ENCODE measurements around the gene PEPD.

The PEPD gene

DNA sequence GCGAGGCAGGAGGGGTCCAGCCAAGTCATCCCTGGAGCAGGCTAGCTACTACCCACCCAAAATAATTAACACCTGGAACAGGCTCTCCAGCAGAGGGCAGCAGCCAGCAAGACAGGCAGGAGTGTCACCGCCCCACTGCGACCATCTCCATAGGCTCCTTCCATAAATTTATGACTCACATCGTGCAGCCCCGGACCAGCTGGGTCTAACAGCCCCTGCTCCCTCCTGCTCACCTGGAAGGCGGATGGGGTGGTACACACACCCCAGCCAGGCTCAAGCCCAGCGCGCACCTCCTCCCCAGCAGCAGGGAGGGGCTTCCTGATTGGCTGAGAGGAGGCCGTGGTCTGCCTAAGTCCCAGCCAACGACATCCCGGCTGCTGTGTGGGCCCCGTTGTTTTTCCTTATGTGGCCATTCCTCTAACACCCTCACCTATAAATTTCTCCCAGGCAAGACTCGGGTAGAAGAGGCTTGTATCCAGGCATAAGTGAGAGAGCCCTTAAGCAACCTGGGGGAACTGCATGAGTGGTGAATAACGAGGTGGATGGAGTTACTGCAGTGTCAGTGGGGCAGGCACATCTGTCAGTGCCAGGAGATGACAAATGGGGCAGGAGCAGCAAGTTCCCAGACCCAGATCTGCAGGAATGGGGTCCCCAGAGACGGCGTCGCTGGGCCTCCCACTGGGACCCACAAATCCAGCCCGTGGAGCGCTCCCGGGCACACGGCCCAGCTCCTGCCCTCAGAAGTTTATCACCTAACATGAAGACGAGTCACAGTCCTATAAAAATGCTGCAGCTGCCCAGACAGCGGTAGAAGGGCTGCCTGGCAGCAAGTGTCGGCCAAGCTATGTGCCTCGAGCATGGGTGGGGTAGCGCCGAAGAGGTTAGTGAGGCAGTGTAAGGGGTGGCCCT, 105.0 kb downstream of the PEPD start:
- peak; percentile 63 to 79 for DNase-seq
- TF ChIP-seq POLR2A (IDR thresholded peaks at IDR 0.05; ENCODE audit: low read length) (no peak), GATA1 (IDR thresholded peaks at IDR 0.05; ENCODE audit: low read depth, low read length) (no peak)

DNA sequence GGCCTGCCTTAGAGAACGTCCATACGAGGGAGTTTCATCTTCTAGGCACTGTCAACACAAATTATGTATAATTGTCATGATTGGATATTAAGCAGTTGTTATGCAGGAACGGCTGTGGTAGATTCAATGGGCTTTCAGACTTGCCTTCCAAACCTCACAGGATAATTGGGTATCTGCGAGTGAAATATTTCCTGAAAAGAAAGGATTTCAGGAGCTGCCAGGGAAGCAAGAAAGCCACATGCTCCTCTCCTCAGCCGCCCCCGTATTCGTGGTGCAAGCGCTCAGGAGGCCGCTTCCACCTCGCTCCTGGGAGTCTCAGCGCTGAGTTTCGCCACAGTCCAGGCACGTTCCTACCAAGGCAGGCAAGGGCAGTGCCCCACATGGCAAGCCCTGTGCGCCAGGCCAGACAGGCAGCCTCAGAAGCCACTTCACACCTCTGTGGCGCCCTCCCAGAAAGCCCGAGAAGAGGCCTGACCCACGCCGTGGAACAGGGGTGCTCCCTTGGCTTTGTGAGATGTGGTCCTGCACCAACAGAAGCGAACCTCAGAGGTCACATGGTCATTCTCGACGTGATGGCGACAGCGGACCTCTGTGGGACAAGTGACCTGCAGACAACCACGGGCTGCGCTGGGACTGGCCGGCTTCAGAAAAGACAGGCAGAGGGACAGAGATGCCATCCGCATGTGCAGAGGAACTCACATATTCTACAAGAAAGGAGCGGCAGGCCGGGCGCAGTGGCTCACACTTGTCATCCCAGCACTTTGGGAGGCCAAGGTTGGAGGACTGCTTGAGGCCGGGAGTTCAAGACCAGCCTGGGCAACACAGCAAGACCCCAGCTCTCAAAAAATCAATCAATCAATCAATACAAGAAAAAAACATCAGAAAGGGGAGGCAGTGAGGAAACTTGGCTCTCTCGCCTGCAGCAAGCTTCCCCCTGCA, 106.7 kb downstream of the PEPD start:
- TF ChIP-seq GATA1 (IDR thresholded peaks at IDR 0.05; ENCODE audit: low read depth, low read length), result no peak
- TF ChIP-seq POLR2A (IDR thresholded peaks at IDR 0.05; ENCODE audit: low read length), result no peak
- no peak for DNase-seq

DNA sequence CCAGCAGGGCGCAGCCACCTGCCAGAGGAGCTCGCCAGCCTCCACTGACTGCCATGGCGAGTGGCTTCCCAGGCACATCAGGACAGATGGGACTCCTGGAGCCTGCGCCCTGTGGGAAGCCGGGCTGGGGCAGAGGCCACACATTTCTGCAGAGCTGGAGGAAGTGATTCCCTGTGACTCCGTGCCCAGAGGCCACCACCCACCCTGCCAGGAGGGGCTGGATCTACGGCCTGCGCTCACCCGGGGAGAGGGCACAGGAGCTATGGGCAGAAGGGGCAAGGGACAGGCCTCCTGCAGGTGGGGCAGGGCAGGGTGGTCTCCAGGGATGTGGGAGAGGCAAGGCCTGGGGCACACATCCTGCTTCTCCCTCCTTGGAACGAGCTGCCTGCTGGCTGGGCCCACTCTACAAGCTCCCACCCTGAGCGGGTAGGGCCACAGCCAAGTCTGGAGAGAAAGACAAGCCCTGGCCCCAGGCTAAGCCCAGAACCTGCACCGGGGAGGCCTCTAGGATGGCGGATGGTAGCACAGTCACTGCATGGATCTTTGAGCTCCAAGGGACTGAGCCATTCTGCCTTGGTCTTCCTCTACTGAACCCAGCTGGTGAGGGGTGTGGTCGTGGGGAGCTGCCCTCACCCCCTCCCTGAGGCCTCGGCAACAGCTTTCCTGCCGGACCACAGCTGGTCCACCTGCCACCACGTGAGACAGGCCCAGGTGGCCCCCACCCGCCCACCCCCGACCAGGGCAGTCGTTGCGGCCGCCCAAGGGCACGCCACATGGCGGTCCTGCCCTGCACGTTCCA, 107.5 kb downstream of the PEPD start:
- TF ChIP-seq GATA1 (IDR thresholded peaks at IDR 0.05; ENCODE audit: low read depth, low read length) (no peak), POLR2A (IDR thresholded peaks at IDR 0.05; ENCODE audit: low read length) (no peak)
- DNase-seq, result no peak

DNA sequence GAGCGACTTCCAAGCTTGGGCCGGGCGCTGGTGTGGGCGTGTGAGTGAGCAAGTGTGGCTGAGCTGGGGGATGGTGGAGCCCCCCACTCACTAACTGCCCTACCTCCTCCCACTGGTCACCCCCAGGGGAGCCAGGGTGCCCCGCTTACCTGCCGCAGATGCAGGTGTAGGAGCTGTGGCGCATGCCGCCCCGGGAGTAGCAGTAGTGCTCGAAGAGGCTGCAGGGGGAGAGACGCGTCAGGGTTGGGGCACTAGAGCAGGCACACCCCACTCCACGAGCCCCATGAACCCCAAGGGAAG, 108.2 kb downstream of the PEPD start:
- no peak for DNase-seq
- TF ChIP-seq POLR2A (IDR thresholded peaks at IDR 0.05; ENCODE audit: low read length) (no peak), GATA1 (IDR thresholded peaks at IDR 0.05; ENCODE audit: low read depth, low read length) (no peak)

DNA sequence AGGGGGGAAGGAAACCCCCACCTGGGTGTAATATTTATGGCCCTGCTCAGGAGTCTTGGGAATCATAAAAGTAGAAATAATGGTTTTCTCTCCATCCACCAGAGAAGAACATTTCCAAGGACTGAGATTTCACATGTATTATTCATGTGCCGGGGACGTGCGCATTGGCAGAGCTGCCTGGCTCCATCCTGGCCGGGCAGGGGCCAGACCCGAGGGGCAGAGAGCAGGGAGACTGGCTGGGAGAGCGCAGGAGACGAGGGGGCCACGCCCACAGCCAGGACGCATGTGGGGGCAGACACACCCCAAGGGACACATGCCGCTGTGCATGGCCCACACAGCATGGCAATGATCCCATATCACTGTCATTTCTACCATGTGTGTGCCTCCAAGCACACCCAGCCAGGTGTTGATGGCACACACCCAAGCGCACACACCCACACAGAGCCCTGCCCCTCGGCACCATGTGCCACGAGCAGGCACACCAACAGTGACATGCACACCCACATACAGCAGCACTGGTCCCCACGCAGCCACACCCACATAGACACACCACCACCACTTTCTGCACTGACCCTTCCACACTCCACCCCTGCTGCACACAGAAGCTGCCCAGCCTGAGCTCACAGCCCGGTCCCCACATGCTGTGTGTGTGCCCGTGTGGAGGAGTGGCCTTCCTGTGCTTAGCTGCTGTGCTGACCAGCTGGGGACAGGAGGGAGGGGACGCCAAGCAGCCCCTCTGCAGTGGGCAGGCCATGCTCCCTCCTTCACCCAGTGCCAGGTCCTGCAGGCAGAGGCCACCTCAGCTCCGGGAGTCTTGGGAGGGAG, 108.8 kb downstream of the PEPD start:
- DNase-seq, result no peak
- TF ChIP-seq POLR2A (IDR thresholded peaks at IDR 0.05; ENCODE audit: low read length), result no peak
- TF ChIP-seq GATA1 (IDR thresholded peaks at IDR 0.05; ENCODE audit: low read depth, low read length), result no peak

DNA sequence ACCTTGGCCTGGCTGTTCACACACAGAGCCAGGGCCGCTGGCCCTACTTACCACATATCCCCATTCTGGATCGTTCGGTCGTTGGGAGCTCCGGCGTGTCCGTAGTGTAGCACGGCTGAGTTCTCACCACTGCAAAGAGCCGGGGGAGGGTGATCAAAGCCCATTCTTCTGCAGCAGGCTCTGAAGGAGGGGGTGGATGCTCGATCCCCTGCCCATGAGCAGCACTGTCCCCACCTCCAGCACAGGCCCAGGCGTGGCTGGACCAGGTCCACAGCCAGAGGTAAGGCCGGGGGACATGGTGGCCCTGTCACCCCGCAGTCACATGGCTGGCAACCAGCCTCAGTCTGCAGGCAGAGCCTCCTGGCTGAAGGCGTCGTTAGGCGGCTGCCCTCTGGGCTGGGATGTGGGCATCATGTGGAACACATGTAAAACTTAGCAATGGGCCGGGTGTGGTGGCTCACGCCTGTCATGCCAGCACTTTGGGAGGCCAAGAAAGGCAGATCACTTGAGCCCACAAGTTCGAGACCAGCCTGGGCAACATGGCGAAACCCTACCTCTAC, 109.9 kb downstream of the PEPD start:
- TF ChIP-seq POLR2A (IDR thresholded peaks at IDR 0.05; ENCODE audit: low read length), result no peak
- no peak for TF ChIP-seq GATA1 (IDR thresholded peaks at IDR 0.05; ENCODE audit: low read depth, low read length)
- no peak for DNase-seq

DNA sequence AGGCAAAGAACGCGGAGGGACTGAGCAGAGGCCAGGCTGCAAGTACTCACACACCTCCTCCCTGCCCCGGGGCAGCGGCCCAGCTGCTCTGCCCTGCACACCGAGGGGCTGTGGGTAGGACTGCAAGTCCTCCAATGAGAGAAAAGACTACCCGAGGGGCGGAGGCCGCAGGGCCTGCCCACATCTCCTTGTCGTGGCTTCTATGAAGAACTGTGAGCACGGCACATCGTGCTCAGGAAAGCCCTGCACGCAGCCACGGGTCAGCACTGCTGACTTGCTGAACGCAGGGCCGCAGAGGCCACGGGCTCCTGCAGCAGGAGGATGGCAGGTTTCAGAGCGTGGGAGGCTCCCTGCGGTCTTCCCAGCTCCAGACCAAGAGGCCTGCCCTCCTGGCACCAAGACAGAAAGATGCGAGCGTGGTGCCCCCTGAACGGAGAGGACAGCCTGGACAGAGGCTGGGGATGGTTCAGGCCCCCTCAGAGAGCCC, 110.6 kb downstream of the PEPD start:
- no peak for TF ChIP-seq GATA1 (IDR thresholded peaks at IDR 0.05; ENCODE audit: low read depth, low read length)
- no peak for TF ChIP-seq POLR2A (IDR thresholded peaks at IDR 0.05; ENCODE audit: low read length)
- DNase-seq, result no peak

DNA sequence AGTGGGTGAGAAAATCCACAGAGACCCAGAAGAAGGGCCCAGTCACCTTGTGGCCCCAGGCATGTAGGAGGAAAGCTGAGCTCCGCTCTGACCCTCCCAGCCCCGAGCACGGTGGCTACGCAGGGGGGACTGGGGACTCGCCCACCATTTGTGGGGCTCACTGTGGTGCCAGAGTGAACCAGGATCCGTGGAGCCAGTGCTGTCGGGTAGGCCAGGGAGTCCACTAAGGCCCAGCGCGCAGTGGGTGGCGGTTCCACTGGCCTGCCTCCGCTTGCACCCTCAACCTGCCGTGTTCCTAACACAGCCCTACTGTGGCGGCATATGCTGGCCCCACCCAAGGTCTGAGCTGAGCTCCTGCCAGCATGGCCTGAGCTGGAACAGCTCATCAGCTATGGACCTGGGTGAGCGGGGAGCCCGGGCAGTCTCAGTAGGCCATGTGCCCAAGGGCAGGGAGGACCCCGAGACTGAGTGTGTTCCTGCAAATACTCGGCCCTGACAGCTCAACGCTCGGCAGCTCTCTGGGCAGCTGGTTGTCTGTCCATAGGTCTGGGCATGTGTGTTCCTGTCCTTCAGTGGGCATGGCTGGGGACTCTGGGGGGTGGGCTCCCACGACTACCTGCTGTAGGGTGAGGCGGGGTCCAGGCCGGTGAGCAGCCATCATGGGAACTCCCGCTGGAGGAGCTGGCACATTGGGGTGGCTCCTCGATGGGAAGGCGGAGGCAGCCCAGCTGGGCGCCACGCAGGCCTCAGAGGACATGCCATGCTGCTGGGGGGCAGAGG, 111.5 kb downstream of the PEPD start:
- TF ChIP-seq GATA1 (IDR thresholded peaks at IDR 0.05; ENCODE audit: low read depth, low read length), result no peak
- TF ChIP-seq POLR2A (IDR thresholded peaks at IDR 0.05; ENCODE audit: low read length), result no peak
- DNase-seq, result no peak

DNA sequence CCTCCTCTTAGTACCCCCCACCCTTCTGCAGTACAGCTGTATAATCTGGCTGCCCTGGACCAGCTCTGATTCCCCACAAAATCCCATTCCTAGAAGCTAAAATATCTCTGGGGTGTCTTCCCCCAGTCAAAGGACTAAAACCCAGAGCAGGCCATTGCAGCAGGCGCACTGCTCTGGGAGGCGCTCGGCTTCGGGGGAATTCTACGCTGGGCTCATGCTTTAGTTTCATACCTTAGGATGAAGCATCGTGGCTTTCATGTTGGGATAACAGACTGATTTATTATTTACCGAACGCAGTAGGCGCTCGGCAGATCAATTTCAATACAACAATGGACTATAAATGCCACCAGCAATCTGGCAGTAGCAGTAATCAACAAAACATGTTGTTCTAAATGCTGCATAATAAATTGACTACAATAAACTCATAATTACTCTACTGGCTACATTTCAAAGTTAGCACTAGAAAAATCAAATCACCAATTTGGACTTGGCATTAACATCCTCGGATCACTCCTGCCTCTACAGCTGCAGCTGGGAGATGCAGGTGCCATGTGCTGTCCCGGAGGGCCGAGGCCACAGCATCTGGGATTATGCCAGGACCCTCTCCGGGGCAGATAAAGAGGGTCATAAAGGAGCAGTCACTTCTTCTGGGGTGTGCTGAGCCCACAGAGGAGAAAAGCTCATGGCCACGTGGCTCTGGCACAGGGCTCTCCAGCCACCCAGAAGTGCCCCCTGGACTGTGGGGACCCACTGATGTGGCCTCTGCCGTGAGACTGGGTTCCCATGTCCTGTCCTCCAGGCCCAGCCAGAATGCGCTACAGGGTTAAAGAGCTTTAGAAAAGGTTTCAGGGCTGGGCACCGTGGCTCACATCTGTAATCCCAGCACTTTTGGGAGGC, 112.8 kb downstream of the PEPD start:
- no peak for TF ChIP-seq GATA1 (IDR thresholded peaks at IDR 0.05; ENCODE audit: low read depth, low read length)
- TF ChIP-seq POLR2A (IDR thresholded peaks at IDR 0.05; ENCODE audit: low read length), result no peak
- DNase-seq, result no peak

DNA sequence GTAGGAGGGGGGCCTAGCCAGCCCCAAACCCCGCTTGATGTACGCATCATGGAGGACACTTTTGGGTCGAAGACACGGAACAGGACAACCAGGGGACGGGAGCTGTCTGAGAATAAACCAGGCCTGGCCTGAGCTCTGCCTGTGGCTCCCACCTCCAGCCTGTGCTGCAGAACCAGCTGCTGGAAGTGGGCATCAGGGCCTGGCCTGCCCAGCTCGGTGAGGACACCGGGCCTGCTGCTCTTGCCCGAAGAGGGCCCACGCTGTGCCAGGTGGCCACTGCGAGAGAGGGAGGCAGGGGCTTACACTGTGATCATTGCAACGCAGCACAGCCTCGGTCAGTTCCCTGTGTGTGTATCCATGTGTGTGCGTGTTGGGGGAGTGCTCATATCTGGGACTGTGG, 113.5 kb downstream of the PEPD start:
- no peak for DNase-seq
- no peak for TF ChIP-seq GATA1 (IDR thresholded peaks at IDR 0.05; ENCODE audit: low read depth, low read length)
- no peak for TF ChIP-seq POLR2A (IDR thresholded peaks at IDR 0.05; ENCODE audit: low read length)

DNA sequence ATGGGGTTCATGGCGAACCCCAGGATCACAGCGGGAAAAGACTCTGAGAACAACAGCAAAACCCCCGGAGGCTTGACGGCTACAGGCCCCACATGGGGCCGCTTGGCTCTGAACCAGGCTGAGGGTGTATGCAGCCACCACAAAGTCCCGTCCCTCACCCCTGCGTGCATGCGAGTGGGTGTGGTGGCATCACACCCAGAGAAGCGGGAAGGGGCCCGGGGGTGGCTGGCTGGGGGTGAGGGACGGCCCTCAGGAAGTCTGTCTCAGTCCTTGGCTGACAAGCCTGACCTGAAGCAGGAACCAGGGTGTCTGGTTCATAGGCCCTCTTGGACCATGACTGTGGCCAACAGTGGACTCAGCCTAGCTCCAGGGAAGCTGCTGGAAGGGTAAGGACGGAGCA, 113.9 kb downstream of the PEPD start:
- TF ChIP-seq GATA1 (IDR thresholded peaks at IDR 0.05; ENCODE audit: low read depth, low read length) (no peak), POLR2A (IDR thresholded peaks at IDR 0.05; ENCODE audit: low read length) (no peak)
- DNase-seq, result peak; percentile 21 to 24

Data from erythroblast (primary cell).